GM18868 (cell line): ENCODE measurements around the gene C17orf107.
"Not testable (repeated sequence)": the region's sequence is repeated elsewhere in the genome, so short reads cannot be mapped to it uniquely, and the experiment has no call there.

ENCODE experiments used
- ATAC-seq: cut with Tn5 transposase; IDR thresholded peaks from one replicate; pipeline ENCODE4 v1.9.1; 2021; ENCODE audit warnings: mild to moderate bottlenecking, moderate library complexity; ENCODE audit not compliant: unreplicated experiment

C17orf107 gene

GRCh38 chr17:4899341-4900230 is at the start of gene C17orf107:
C17orf107 (plus strand) TSS chr17:4899536; CDS start chr17:4899763, 227 bp downstream.
- no peak for ATAC-seq

GRCh38 chr17:4850246-4850645 is 49.1 kb upstream of the C17orf107 start:
- ATAC-seq = no peak

GRCh38 chr17:4851084-4851483 is 48.3 kb upstream of the C17orf107 start:
- ATAC-seq = no peak

- no peak for ATAC-seq
Measured at GRCh38 chr17:4852567-4853207, 46.6 kb upstream of the C17orf107 start.

GRCh38 chr17:4853208-4853671 is 46.1 kb upstream of the C17orf107 start:
- ATAC-seq = no peak

GRCh38 chr17:4854111-4854681 is 45.1 kb upstream of the C17orf107 start:
- no peak for ATAC-seq

GRCh38 chr17:4856271-4856936 is 42.9 kb upstream of the C17orf107 start:
- no peak for ATAC-seq

GRCh38 chr17:4856937-4857314 is 42.4 kb upstream of the C17orf107 start:
- ATAC-seq = no peak

GRCh38 chr17:4857347-4857746 is 42.0 kb upstream of the C17orf107 start:
- not testable (repeated sequence) for ATAC-seq

GRCh38 chr17:4858068-4858881 is 41.1 kb upstream of the C17orf107 start:
- ATAC-seq = no peak

- no peak for ATAC-seq
Measured at GRCh38 chr17:4858882-4859260, 40.5 kb upstream of the C17orf107 start.

GRCh38 chr17:4859816-4860625 is 39.3 kb upstream of the C17orf107 start:
- no peak for ATAC-seq

- ATAC-seq = no peak
Measured at GRCh38 chr17:4860651-4861050, 38.7 kb upstream of the C17orf107 start.

GRCh38 chr17:4861052-4861451 is 38.3 kb upstream of the C17orf107 start:
- no peak for ATAC-seq

- no peak for ATAC-seq
Measured at GRCh38 chr17:4862720-4863119, 36.6 kb upstream of the C17orf107 start.

- ATAC-seq = no peak
Measured at GRCh38 chr17:4863321-4863720, 36.0 kb upstream of the C17orf107 start.

- not testable (repeated sequence) for ATAC-seq
Measured at GRCh38 chr17:4867535-4867934, 31.8 kb upstream of the C17orf107 start.

- ATAC-seq = not testable (repeated sequence)
Measured at GRCh38 chr17:4869058-4869998, 30.0 kb upstream of the C17orf107 start.
